Cardiac muscle cell (in vitro differentiated cells and primary cell): ENCODE results near the gene PCGF5. TPM values are rescaled to one million over a fixed set of nuclear protein-coding genes. Genes with fewer than 3 reads are reported as not detected.
A peak's percentile ranks its signal among the peaks of the same experiment; 100 is the strongest.

Experiments
- DNase-seq, 2 donors: peaks; one replicate each; pipeline versions ENCODE4 v3.0.0 to v3.0.0-alpha.2; 2010 to 2017; ENCODE audit warnings: low read depth in 1 of 2, low spot score in 1 of 2
- H3K27ac ChIP-seq: fragments of 200-600 bp; sonication (generic); 2 replicates; pipeline ENCODE4 v1.5.1; 2016
- H3K27me3 ChIP-seq: fragments of 200-600 bp; sonication (generic); 2 replicates; pipeline ENCODE4 v1.6.0; 2016; ENCODE audit warnings: control low read depth
- H3K36me3 ChIP-seq: fragments of 200-600 bp; sonication (generic); 2 replicates; pipeline ENCODE4 v1.5.1; 2016; ENCODE audit warnings: control low read depth
- H3K4me1 ChIP-seq: fragments of 200-600 bp; sonication (generic); 2 replicates; pipeline ENCODE4 v1.8.1; 2017; ENCODE audit warnings: low read depth, mild to moderate bottlenecking, mixed run types
- H3K4me3 ChIP-seq: fragments of 200-600 bp; sonication (generic); 2 replicates; pipeline ENCODE4 v1.5.1; 2016; ENCODE audit warnings: mild to moderate bottlenecking
- H3K9me3 ChIP-seq: fragments of 200-600 bp; sonication (generic); 2 replicates; pipeline ENCODE4 v1.5.1; 2017; ENCODE audit warnings: low read depth, mild to moderate bottlenecking, control low read depth
- CTCF ChIP-seq: IDR thresholded peaks from 2 replicates; pipeline ENCODE4 v1.5.1; 2012; ENCODE audit warnings: low read depth, mild to moderate bottlenecking, low read length
- polyA plus RNA-seq: library from polyadenylated mRNA; unstranded; fragments of >200 nt; fragmentation: Nextera tagmentation; extraction: Ambion mirVana; gene quantifications from 2 replicates; pipeline ENCODE4 v1.2.1, GENCODE V29; 2016
- total RNA-seq: library from RNA; depleted of rRNA; stranded (reverse); fragments of >200 nt; gene quantifications from 2 replicates; pipeline ENCODE4 v1.2.3, GENCODE V29; 2016

Gene PCGF5
- total and polyA plus RNA-seq, 2 experiments from 2014 or later: 13.8 to 39.3 TPM

GRCh38 chr10:91309711-91310110 is 89.2 kb downstream of the PCGF5 start:
- Histone ChIP-seq H3K27ac (no peak overlapping the region), H3K4me1 (no peaks in the 10 kb centered on the region), H3K36me3 (no peaks in the 10 kb centered on the region), H3K4me3 (no peak overlapping the region), H3K27me3 (peaks cover 51% of the 10 kb centered on the region), H3K9me3 (no peaks in the 10 kb centered on the region)
- no peak for DNase-seq
- TF ChIP-seq CTCF: no peak

GRCh38 chr10:91311601-91312381 is 91.3 kb downstream of the PCGF5 start:
- Histone ChIP-seq H3K4me1 (no peaks in the 10 kb centered on the region), H3K4me3 (no peak overlapping the region), H3K27me3 (peaks cover 43% of the 10 kb centered on the region), H3K27ac (no peak overlapping the region), H3K36me3 (no peaks in the 10 kb centered on the region), H3K9me3 (no peaks in the 10 kb centered on the region)
- DNase-seq: no peak
- no peak for TF ChIP-seq CTCF

- Histone ChIP-seq H3K27me3 (peaks cover 40% of the 10 kb centered on the region), H3K4me1 (no peaks in the 10 kb centered on the region), H3K4me3 (no peak overlapping the region), H3K36me3 (no peaks in the 10 kb centered on the region), H3K27ac (no peak overlapping the region), H3K9me3 (no peaks in the 10 kb centered on the region)
- no peak for DNase-seq
- no peak for TF ChIP-seq CTCF
These were observed 91.9 kb downstream of the PCGF5 start for GRCh38 chr10:91312382-91312733.

DNA sequence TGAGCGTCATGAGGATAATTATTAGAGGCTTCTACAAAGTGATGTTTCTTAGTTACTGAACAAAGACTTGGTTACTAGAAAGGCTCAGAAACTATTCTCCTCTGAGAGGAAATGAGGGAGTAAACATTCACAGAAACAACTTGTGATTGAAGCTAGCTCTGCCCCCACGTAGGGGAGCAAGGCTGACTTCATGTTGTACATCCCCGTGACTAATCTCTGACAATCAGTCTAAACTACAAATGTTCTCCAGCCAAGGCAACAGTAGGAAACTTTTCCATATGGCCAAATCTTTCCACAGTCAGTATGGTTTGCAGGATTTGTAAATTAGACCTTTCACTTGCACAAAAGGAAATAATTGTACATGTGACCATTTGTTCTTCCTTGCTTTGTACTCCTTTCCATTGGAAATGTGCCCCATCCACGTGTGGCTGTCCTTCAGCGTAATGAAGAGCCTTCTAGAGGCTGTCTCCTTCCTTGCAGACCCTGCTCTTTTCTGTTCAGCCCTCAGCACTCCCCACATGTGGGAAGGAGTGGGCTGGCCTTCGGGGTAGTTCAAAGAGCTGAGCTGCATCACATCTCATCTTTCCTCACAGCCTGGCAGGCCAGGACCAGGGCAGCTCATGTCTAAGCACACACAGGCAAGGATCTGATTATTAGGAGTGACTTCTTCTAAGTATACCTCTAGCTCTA is 93.5 kb downstream of the PCGF5 start:
- no peak for TF ChIP-seq CTCF
- Histone ChIP-seq H3K4me1 (no peaks in the 10 kb centered on the region), H3K27me3 (peaks cover 26% of the 10 kb centered on the region), H3K27ac (no peak overlapping the region), H3K36me3 (no peaks in the 10 kb centered on the region), H3K4me3 (no peak overlapping the region), H3K9me3 (no peaks in the 10 kb centered on the region)
- peak in 1 of 2 donors; percentile 67 for DNase-seq

- no peaks in the 10 kb centered on the region for H3K4me1 ChIP-seq
- DNase-seq: peak in 1 of 2 donors; percentile 63
- peaks cover 15% of the 10 kb centered on the region for H3K27me3 ChIP-seq
- TF ChIP-seq CTCF: no peak
- H3K4me3 ChIP-seq: no peak overlapping the region
- H3K36me3 ChIP-seq: no peaks in the 10 kb centered on the region
- no peaks in the 10 kb centered on the region for H3K9me3 ChIP-seq
- H3K27ac ChIP-seq: no peak overlapping the region
These were observed 96.0 kb downstream of the PCGF5 start for GRCh38 chr10:91316486-91316885.
